Measurements from ENCODE around the gene EIF5. TPM values are rescaled to one million over a fixed set of nuclear protein-coding genes. Genes with fewer than 3 reads are reported as not detected.

The EIF5 gene
- total RNA-seq, 2 donors from 2014 or later: 267 to 339 TPM

DNA sequence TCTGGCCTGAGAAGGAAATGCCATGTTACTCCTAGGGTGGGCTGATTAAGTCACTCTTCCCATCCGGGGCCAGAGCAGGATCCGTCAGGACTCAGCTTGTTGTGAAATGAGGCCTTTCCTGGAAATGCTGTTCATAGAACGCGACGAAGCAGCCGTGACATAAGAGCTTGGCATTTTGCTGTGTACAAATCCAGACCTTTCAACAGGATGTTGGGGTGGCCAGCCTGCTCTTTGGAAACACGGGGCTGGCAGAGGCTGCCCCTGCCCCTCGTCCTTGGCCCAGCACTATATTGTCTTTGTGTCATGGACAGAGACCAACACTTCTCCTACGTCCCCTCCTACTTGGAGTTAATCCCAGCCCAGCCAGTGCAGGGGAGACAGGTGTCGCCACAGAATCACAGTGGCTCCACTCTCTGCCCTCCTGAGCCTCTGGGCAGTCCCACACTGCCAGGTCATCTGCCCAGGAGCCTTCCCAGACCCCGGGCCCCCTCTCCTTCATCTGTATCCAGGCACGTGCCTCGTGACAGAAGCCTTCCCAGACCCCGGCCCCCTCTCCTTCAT, 18.6 kb upstream of the EIF5 start:
- DNase-seq: no peak

DNA sequence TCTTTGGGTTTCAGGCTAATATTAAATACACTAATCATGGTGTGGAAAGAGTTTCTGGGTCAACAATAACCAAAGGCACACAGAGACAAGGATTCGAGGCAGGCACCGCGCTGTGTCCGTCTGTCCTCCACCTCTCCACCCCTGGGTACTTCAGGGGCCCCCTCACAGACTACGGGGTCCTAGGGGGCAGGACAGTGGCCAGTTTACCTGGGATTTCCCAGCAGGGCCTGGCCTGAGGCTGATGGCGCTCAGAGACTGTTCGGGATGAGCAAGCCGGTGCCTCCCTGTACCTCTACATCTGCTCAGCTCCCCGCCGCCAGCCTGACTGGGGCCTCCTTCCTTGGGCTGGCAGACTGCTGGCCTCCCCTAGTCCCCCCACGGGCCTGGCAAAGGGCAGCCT, 18.1 kb upstream of the EIF5 start:
- H3K4me3 Mint-ChIP-seq: no peak overlapping the region
- H3K36me3 Mint-ChIP-seq (ENCODE audit: low read depth): no peaks in the 10 kb centered on the region
- no peak for DNase-seq
- TF ChIP-seq, protein P1, sequence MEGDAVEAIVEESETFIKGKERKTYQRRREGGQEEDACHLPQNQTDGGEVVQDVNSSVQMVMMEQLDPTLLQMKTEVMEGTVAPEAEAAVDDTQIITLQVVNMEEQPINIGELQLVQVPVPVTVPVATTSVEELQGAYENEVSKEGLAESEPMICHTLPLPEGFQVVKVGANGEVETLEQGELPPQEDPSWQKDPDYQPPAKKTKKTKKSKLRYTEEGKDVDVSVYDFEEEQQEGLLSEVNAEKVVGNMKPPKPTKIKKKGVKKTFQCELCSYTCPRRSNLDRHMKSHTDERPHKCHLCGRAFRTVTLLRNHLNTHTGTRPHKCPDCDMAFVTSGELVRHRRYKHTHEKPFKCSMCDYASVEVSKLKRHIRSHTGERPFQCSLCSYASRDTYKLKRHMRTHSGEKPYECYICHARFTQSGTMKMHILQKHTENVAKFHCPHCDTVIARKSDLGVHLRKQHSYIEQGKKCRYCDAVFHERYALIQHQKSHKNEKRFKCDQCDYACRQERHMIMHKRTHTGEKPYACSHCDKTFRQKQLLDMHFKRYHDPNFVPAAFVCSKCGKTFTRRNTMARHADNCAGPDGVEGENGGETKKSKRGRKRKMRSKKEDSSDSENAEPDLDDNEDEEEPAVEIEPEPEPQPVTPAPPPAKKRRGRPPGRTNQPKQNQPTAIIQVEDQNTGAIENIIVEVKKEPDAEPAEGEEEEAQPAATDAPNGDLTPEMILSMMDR (conservative IDR thresholded peaks at IDR 0.05): no peak
- H3K4me1 ChIP-seq (ENCODE audit: control insufficient read depth, insufficient read depth, low read length): peaks cover 5% of the 10 kb centered on the region
- H3K36me3 ChIP-seq (ENCODE audit: control insufficient read depth, insufficient read depth, low read length): no peaks in the 10 kb centered on the region
- no peak overlapping the region for H3K27ac Mint-ChIP-seq
- peaks cover 4% of the 10 kb centered on the region for H3K4me1 Mint-ChIP-seq
- WGBS, 2 experiments (ENCODE audit: insufficient coverage in 1 of 2, insufficient read length in 1 of 2): 95 to 98% methylated on average over 10 to 11 of the region's 11 CpGs
- no peak overlapping the region for H3K4me3 ChIP-seq (ENCODE audit: low read length)
- no peaks in the 10 kb centered on the region for H3K9me3 ChIP-seq (ENCODE audit: control insufficient read depth, low read length)
- no peaks in the 10 kb centered on the region for H3K9me3 Mint-ChIP-seq
- H3K27me3 ChIP-seq (ENCODE audit: control insufficient read depth, insufficient read depth, low read length, poor library complexity, severe bottlenecking): no peaks in the 10 kb centered on the region
- H3K27ac ChIP-seq (ENCODE audit: low read depth, low read length): no peak overlapping the region
- H3K9ac ChIP-seq (ENCODE audit: extremely low read depth, low read length, poor library complexity, severe bottlenecking): no peak overlapping the region
- H3K27me3 Mint-ChIP-seq (ENCODE audit: insufficient read depth): peaks cover 2% of the 10 kb centered on the region

More for the DNA sequence above, 18.6 kb upstream of the EIF5 start:
- no peak overlapping the region for H3K9ac ChIP-seq (ENCODE audit: extremely low read depth, low read length, poor library complexity, severe bottlenecking)
- TF ChIP-seq, protein P1 (conservative IDR thresholded peaks at IDR 0.05): no peak
- H3K4me1 Mint-ChIP-seq: peaks cover 4% of the 10 kb centered on the region
- no peak overlapping the region for H3K27ac Mint-ChIP-seq
- no peaks in the 10 kb centered on the region for H3K9me3 Mint-ChIP-seq
- no peaks in the 10 kb centered on the region for H3K36me3 Mint-ChIP-seq (ENCODE audit: low read depth)
- no peaks in the 10 kb centered on the region for H3K36me3 ChIP-seq (ENCODE audit: control insufficient read depth, insufficient read depth, low read length)
- peaks cover 5% of the 10 kb centered on the region for H3K4me1 ChIP-seq (ENCODE audit: control insufficient read depth, insufficient read depth, low read length)
- WGBS, 2 experiments (ENCODE audit: insufficient coverage in 1 of 2, insufficient read length in 1 of 2): 89 to 92% methylated on average over 14 of the region's 14 CpGs
- no peak overlapping the region for H3K27ac ChIP-seq (ENCODE audit: low read depth, low read length)
- peaks cover 2% of the 10 kb centered on the region for H3K27me3 Mint-ChIP-seq (ENCODE audit: insufficient read depth)
- no peaks in the 10 kb centered on the region for H3K27me3 ChIP-seq (ENCODE audit: control insufficient read depth, insufficient read depth, low read length, poor library complexity, severe bottlenecking)
- no peak overlapping the region for H3K4me3 ChIP-seq (ENCODE audit: low read length)
- H3K9me3 ChIP-seq (ENCODE audit: control insufficient read depth, low read length): no peaks in the 10 kb centered on the region
- no peak overlapping the region for H3K4me3 Mint-ChIP-seq

DNA sequence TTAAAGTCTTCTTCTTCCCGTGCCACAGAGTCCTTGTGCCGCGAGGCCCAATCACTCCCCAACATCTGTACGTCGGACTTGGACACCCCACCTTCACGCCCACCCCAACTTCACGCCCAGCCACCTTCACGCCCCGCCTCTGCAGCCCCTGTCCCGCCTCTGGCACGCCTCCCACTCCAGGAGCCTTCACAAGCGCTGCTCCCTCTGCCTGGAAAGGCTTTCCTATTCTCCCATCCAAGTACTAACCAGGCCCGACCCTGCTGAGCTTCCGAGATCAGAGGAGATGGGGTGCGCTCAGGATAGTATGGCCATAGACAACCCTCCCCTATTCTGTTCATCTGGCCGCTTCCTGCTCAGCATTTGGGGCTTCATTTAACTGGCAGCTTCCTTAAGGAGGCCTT, 17.3 kb upstream of the EIF5 start:
- Histone ChIP-seq H3K9ac (ENCODE audit: extremely low read depth, low read length, poor library complexity, severe bottlenecking) (no peak overlapping the region), H3K27me3 (ENCODE audit: control insufficient read depth, insufficient read depth, low read length, poor library complexity, severe bottlenecking) (no peaks in the 10 kb centered on the region), H3K27ac (ENCODE audit: low read depth, low read length) (no peak overlapping the region), H3K4me3 (ENCODE audit: low read length) (no peak overlapping the region), H3K9me3 (ENCODE audit: control insufficient read depth, low read length) (no peaks in the 10 kb centered on the region), H3K4me1 (ENCODE audit: control insufficient read depth, insufficient read depth, low read length) (peaks cover 5% of the 10 kb centered on the region), H3K36me3 (ENCODE audit: control insufficient read depth, insufficient read depth, low read length) (no peaks in the 10 kb centered on the region)
- Mint-ChIP-seq H3K27ac (no peak overlapping the region), H3K9me3 (no peaks in the 10 kb centered on the region), H3K36me3 (ENCODE audit: low read depth) (no peaks in the 10 kb centered on the region), H3K4me3 (no peak overlapping the region), H3K27me3 (ENCODE audit: insufficient read depth) (peaks cover 2% of the 10 kb centered on the region), H3K4me1 (peaks cover 4% of the 10 kb centered on the region)
- WGBS, 2 experiments (ENCODE audit: insufficient coverage in 1 of 2, insufficient read length in 1 of 2): 93 to 94% methylated on average over 15 to 16 of the region's 16 CpGs
- peak; percentile 74 for DNase-seq
- TF ChIP-seq, protein P1 (conservative IDR thresholded peaks at IDR 0.05): no peak

Data from endodermal cell (in vitro differentiated cells).